Neuronal stem cell (in vitro differentiated cells): ENCODE data around the gene SDHAF1.
"Not testable (repeated sequence)": the region's sequence is repeated elsewhere in the genome, so short reads cannot be mapped to it uniquely, and the experiment has no call there.

Experiments
- DNase-seq: peaks from one replicate; pipeline ENCODE4 v3.0.0-alpha.2; 2013; ENCODE audit warnings: low spot score
- H2AFZ ChIP-seq: one replicate; pipeline ENCODE4 v1.6.1; 2013; ENCODE audit warnings: mild to moderate bottlenecking, low read length, inconsistent platforms
- H2AK5ac ChIP-seq: 2 replicates; pipeline ENCODE4 v1.6.1; 2013; ENCODE audit warnings: low read depth, mild to moderate bottlenecking, inconsistent platforms, low read length, moderate library complexity, mixed read lengths
- H2BK120ac ChIP-seq: 2 replicates; pipeline ENCODE4 v1.6.1; 2013; ENCODE audit warnings: low read depth, mild to moderate bottlenecking, inconsistent platforms, low read length, moderate library complexity, mixed read lengths
- H2BK12ac ChIP-seq: one replicate; pipeline ENCODE4 v1.6.1; 2013; ENCODE audit warnings: low read length, inconsistent platforms
- H2BK15ac ChIP-seq: 2 replicates; pipeline ENCODE4 v1.6.1; 2013; ENCODE audit warnings: mild to moderate bottlenecking, low read length, inconsistent platforms, mixed read lengths
- H2BK5ac ChIP-seq: one replicate; pipeline ENCODE4 v1.6.1; 2013; ENCODE audit warnings: inconsistent platforms, mild to moderate bottlenecking, low read length, moderate library complexity
- H3K14ac ChIP-seq: one replicate; pipeline ENCODE4 v1.6.1; 2013; ENCODE audit warnings: low read length, inconsistent platforms
- H3K18ac ChIP-seq: 2 replicates; pipeline ENCODE4 v1.6.1; 2013; ENCODE audit warnings: low read length, inconsistent platforms
- H3K23ac ChIP-seq: 2 replicates; pipeline ENCODE4 v1.6.1; 2013; ENCODE audit warnings: low read depth, mild to moderate bottlenecking, mixed read lengths, low read length, inconsistent platforms; ENCODE audit not compliant: poor library complexity
- H3K27ac ChIP-seq: replicated peaks from 3 replicates; pipeline ENCODE4 v1.5.1; 2013; ENCODE audit warnings: low read length, inconsistent platforms
- H3K27me3 ChIP-seq, 3 experiments: 2 replicates each; pipeline ENCODE4 v1.6.1; 2013; ENCODE audit warnings: low read length in 3 of 3, mild to moderate bottlenecking in 2 of 3, inconsistent platforms in 1 of 3, low read depth in 1 of 3, mixed read lengths in 1 of 3, moderate library complexity in 1 of 3; ENCODE audit not compliant: control insufficient read depth in 3 of 3, insufficient read depth in 3 of 3
- H3K36me3 ChIP-seq, 2 donors: replicated peaks in 1 of 2; 2 replicates each; pipeline ENCODE4 v1.6.1; 2013; ENCODE audit warnings: low read length in 2 of 2; ENCODE audit not compliant: control insufficient read depth in 2 of 2, insufficient read depth in 2 of 2
- H3K4ac ChIP-seq: 2 replicates; pipeline ENCODE4 v1.6.1; 2013; ENCODE audit warnings: inconsistent platforms, mild to moderate bottlenecking, low read length, moderate library complexity
- H3K4me1 ChIP-seq, 2 donors: 1 replicate in 1 of 2; 2 replicates in 1 of 2; pipeline ENCODE4 v1.6.1; 2013; ENCODE audit warnings: low read length in 2 of 2, low read depth in 1 of 2; ENCODE audit not compliant: control insufficient read depth in 2 of 2, insufficient read depth in 1 of 2
- H3K4me2 ChIP-seq: one replicate; pipeline ENCODE4 v1.6.1; 2013; ENCODE audit warnings: mild to moderate bottlenecking, low read length, inconsistent platforms; ENCODE audit not compliant: insufficient read depth, poor library complexity, severe bottlenecking
- H3K4me3 ChIP-seq, 2 donors: 2 replicates each; pipeline ENCODE4 v1.5.1; 2013; ENCODE audit warnings: low read length in 2 of 2, mild to moderate bottlenecking in 2 of 2, inconsistent platforms in 1 of 2, moderate library complexity in 1 of 2
- H3K79me1 ChIP-seq: one replicate; pipeline ENCODE4 v1.6.1; 2013; ENCODE audit warnings: low read depth, mild to moderate bottlenecking, inconsistent platforms, low read length, moderate library complexity
- H3K9ac ChIP-seq: one replicate; pipeline ENCODE4 v1.6.1; 2013; ENCODE audit warnings: mild to moderate bottlenecking, low read depth, low read length, inconsistent platforms; ENCODE audit not compliant: poor library complexity
- H3K9me3 ChIP-seq, 2 donors: replicated peaks in 1 of 2; 2 replicates each; pipeline versions ENCODE3 to v1.6.1; 2013; ENCODE audit warnings: low read length in 2 of 2, mild to moderate bottlenecking in 2 of 2, inconsistent platforms in 1 of 2, low read depth in 1 of 2, mixed read lengths in 1 of 2, moderate library complexity in 1 of 2; ENCODE audit not compliant: control insufficient read depth in 2 of 2, insufficient read depth in 1 of 2
- H4K8ac ChIP-seq: one replicate; pipeline ENCODE4 v1.6.1; 2013; ENCODE audit warnings: low read depth, mild to moderate bottlenecking, inconsistent platforms, low read length, moderate library complexity
- H4K91ac ChIP-seq: one replicate; pipeline ENCODE4 v1.6.1; 2013; ENCODE audit warnings: low read length, low read depth, mild to moderate bottlenecking, inconsistent platforms; ENCODE audit not compliant: poor library complexity
- WGBS, 2 donors: extraction: QIAGEN DNeasy Blood & Tissue Kit; methylation state at CpG; one replicate each; pipeline ENCODE4 v1.1.7; 2013; ENCODE audit warnings: missing lambda C conversion rate in 2 of 2, mixed read lengths in 1 of 2; ENCODE audit not compliant: insufficient read length in 2 of 2, insufficient replicate concordance in 1 of 2; ENCODE audit errors: extremely low coverage in 2 of 2; 5-methylcytosine and 5-hydroxymethylcytosine counted together

Gene SDHAF1

DNA sequence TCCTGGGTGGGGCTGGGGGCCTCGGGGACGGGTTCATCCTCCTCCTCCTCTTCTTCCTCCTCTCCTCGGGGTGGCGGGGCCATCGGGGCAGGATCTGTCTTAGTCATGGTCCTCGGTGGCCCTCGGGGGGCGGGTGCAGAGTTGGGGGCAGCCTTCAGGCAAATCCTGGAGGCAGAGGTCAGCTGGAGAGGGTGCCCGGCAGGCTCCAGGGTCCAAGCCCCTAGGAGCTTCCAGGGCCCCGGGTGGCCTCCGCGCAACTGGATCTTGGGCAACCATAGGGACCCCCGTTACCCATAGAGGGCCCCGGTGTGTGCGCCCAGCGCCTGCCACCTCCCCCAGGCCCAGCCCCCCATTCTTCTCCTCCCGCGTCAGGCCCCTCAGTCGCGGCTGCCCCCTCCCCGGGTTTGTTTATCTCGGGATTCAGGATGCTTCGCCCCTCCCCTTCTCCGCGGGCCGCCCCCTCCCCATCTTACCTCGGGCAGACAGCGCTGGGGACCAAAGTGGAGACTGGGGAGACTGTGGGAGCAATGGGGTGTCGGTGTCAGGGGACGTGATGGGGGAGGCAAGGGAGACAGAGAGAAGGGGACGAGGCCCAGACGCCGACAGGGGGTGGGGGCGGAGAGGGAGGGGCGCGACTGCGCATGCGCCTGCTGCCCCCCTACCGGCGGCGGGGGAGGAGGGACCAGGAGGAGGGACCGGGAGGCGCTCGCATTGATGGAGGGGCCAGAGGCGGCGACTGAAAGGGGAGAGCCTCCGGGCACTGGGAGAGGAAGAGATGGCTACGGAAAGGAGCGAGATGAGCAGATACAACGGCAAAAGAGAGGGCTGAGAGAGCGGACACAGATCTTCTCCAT, 37.5 kb downstream of the SDHAF1 start, which contains the start of gene CLIP3:
Gene CLIP3, minus strand, starts transcription at position 623 of the 854 bp plus-strand sequence. Its CDS starts 516 bp downstream, at position 107.
- peak within 1 kb of the TSS; percentile 88 for H2AK5ac ChIP-seq
- peaks cover 4 to 7% of the 10 kb centered on the region in 2 donors for H3K4me1 ChIP-seq
- WGBS, 2 donors, result no CpG with 5 or more reads among the region's 51 CpGs
- H3K27ac ChIP-seq, result peak within 1 kb of the TSS; percentile 61
- peak within 1 kb of the TSS; percentile 96 for H2AFZ ChIP-seq
- peaks cover 10 to 19% of the 10 kb centered on the region in 2 donors for H3K36me3 ChIP-seq
- H3K4ac ChIP-seq, result peak within 1 kb of the TSS; percentile 29
- peaks cover 3% of the 10 kb centered on the region for H3K79me1 ChIP-seq
- H3K14ac ChIP-seq, result peak within 1 kb of the TSS; percentile 50
- H2BK15ac ChIP-seq, result peak within 1 kb of the TSS; percentile 62
- H3K9ac ChIP-seq, result peak within 1 kb of the TSS; percentile 82
- H3K27me3 ChIP-seq, result no peaks in the 10 kb centered on the region
- peak; percentile 75 for DNase-seq
- no peak within 1 kb of the TSS for H3K23ac ChIP-seq
- H3K18ac ChIP-seq, result peak within 1 kb of the TSS; percentile 95
- H3K4me3 ChIP-seq, result peak within 1 kb of the TSS; percentile 69 to 93
- H3K4me2 ChIP-seq, result peak within 1 kb of the TSS; percentile 90
- no peak within 1 kb of the TSS for H2BK12ac ChIP-seq
- no peak within 1 kb of the TSS for H4K91ac ChIP-seq
- H2BK120ac ChIP-seq, result no peak within 1 kb of the TSS
- peak within 1 kb of the TSS; percentile 1 for H2BK5ac ChIP-seq
- no peaks in the 10 kb centered on the region for H3K9me3 ChIP-seq
- no peak within 1 kb of the TSS for H4K8ac ChIP-seq

DNA sequence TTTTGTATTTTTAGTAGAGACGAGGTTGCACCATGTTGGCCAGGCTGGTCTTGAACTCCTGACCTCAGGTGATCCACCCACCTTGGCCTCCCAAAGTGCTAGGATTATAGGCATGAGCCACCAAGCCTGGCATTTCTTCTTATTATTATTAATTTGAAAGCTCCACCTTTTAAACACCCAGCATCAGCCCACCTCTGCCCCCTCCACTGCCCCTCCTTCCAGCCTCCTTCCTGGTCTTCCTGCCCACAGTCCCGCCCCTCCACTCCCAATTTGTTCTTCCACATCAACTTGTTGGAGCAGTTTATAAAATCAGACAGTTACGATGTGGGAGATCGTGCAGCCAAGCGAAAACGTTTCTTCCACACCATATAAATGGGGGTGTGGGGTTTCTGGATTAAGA, 45.5 kb downstream of the SDHAF1 start:
- H2BK12ac ChIP-seq, result no peak overlapping the region
- H3K4ac ChIP-seq, result no peak overlapping the region
- H2BK5ac ChIP-seq, result no peak overlapping the region
- no peak overlapping the region for H4K91ac ChIP-seq
- H3K14ac ChIP-seq, result no peak overlapping the region
- no peak overlapping the region for H3K18ac ChIP-seq
- no peak overlapping the region for H2AFZ ChIP-seq
- no peak overlapping the region for H3K27ac ChIP-seq
- peaks cover 0 to 3% of the 10 kb centered on the region in 2 donors for H3K4me1 ChIP-seq
- DNase-seq, result no peak
- no peak overlapping the region for H3K9ac ChIP-seq
- no CpG with 5 or more reads among the region's 6 CpGs for WGBS, 2 donors
- H3K27me3 ChIP-seq, result no peaks in the 10 kb centered on the region
- no peaks in the 10 kb centered on the region for H3K9me3 ChIP-seq
- no peak overlapping the region for H2BK15ac ChIP-seq
- H2BK120ac ChIP-seq, result no peak overlapping the region
- H3K4me3 ChIP-seq, result no peak overlapping the region
- H3K36me3 ChIP-seq, result peaks cover 0 to 12% of the 10 kb centered on the region in 2 donors
- peaks cover 2% of the 10 kb centered on the region for H3K79me1 ChIP-seq
- H2AK5ac ChIP-seq, result no peak overlapping the region
- no peak overlapping the region for H4K8ac ChIP-seq
- no peak overlapping the region for H3K4me2 ChIP-seq
- H3K23ac ChIP-seq, result no peak overlapping the region

DNA sequence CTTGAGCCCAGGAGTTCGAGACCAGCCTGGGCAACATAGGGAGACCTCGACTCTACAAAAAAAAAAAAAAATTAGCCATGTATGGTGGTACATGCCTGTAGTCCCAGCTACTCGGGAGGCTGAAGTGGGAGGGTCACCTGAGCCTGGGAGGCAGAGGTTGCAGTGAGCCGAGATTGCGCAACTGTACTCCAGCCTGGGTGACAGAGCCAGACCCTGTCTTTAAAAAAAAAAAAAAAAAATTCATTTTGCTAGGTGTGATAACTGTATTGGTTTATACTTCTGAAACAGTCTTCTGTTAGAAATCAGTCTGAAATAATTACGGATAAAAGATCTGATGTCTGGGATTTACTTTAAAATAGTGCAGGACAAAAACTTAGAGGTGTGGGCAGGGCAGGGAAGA, 46.1 kb downstream of the SDHAF1 start:
- H3K23ac ChIP-seq, H4K8ac ChIP-seq, H3K9me3 ChIP-seq, H2AFZ ChIP-seq, H3K27ac ChIP-seq, H2BK120ac ChIP-seq, H2BK12ac ChIP-seq, H3K4me3 ChIP-seq, H4K91ac ChIP-seq, H3K4me2 ChIP-seq, DNase-seq, H3K14ac ChIP-seq, H3K4me1 ChIP-seq, H2BK5ac ChIP-seq, H3K18ac ChIP-seq, H2BK15ac ChIP-seq, H3K79me1 ChIP-seq, H3K4ac ChIP-seq, H3K27me3 ChIP-seq, H3K9ac ChIP-seq, H2AK5ac ChIP-seq: not testable (repeated sequence)
- H3K36me3 ChIP-seq, result peaks cover 0 to 16% of the 10 kb centered on the region in 2 donors
- WGBS, 2 donors, result no CpG with 5 or more reads among the region's 6 CpGs

- no CpG with 5 or more reads among the region's 3 CpGs for WGBS, 2 donors
- Histone ChIP-seq H3K14ac (no peak overlapping the region), H2BK120ac (no peak overlapping the region), H2BK12ac (no peak overlapping the region), H3K4me1 (peaks cover 0 to 3% of the 10 kb centered on the region in 2 donors), H2AFZ (no peak overlapping the region), H3K23ac (no peak overlapping the region), H2BK5ac (no peak overlapping the region), H3K4me3 (no peak overlapping the region), H3K4me2 (no peak overlapping the region), H4K91ac (no peak overlapping the region), H3K36me3 (peaks cover 0 to 16% of the 10 kb centered on the region in 2 donors), H3K79me1 (peaks cover 2% of the 10 kb centered on the region), H3K18ac (no peak overlapping the region), H2AK5ac (no peak overlapping the region), H3K4ac (no peak overlapping the region), H3K9me3 (no peaks in the 10 kb centered on the region), H3K27ac (peak overlapping the region; percentile 9), H3K9ac (no peak overlapping the region), H2BK15ac (no peak overlapping the region), H3K27me3 (no peaks in the 10 kb centered on the region), H4K8ac (no peak overlapping the region)
- no peak for DNase-seq
Measured at GRCh38 chr19:36041831-36042230, 46.8 kb downstream of the SDHAF1 start.
